ENCODE data around the gene KDM6A.
"Not testable (repeated sequence)": the region's sequence is repeated elsewhere in the genome, so short reads cannot be mapped to it uniquely, and the experiment has no call there.

Gene KDM6A

DNA sequence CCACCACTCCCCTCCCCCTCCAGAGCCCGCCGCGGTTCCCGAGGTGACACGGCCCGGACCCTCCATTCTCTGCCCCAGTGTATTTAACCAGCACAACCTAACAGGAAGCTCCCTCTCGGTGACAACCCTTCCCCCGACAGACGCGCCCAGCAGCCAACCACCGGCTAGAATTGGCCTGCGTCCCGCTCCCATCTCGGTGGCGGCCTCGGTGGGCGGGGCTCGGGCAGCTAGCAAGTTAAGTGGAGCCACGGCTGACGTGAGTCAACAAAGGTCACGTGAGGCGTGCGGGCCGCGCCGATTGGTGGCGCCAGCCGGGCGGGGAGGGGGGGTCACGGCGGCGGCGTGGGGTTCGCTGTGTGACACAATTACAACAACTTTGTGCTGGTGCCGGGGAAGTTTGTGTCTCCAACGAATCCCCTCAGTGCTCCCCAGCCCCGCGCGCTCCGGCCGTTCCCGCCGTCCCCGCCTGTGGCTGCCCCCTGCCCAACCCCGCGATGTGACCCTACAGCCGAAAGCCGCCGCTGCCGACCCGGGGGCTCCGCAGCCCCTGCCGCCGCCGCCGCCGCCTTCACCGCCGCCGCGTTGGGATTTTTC, at the start of gene KDM6A:
Gene KDM6A, plus strand, starts transcription at position 368 of the 594 bp plus-strand sequence. CDS start 364 bp downstream, outside the sequence.
- peak; percentile 86 for DNase-seq (ENCODE audit: low read depth)

DNA sequence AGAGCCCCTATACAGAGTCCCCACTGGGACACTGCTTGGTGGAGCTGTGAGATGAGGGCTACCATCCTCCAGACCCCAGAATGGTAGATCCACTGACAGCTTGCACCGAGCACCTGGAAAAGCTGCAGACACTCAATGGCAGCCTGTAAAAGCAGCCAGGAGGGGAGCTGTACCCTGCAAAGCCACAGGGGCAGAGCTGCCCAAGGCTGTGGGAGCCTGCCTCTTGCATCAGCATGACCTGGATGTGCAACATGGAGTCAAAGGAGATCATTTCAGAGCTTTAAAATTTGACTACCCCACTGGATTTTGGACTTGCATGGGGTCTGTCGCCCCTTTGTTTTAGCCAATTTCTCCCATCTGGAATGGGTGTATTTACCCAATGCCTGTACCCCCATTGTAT, 49.8 kb upstream of the KDM6A start:
- DNase-seq (ENCODE audit: low read depth) = not testable (repeated sequence)

DNA sequence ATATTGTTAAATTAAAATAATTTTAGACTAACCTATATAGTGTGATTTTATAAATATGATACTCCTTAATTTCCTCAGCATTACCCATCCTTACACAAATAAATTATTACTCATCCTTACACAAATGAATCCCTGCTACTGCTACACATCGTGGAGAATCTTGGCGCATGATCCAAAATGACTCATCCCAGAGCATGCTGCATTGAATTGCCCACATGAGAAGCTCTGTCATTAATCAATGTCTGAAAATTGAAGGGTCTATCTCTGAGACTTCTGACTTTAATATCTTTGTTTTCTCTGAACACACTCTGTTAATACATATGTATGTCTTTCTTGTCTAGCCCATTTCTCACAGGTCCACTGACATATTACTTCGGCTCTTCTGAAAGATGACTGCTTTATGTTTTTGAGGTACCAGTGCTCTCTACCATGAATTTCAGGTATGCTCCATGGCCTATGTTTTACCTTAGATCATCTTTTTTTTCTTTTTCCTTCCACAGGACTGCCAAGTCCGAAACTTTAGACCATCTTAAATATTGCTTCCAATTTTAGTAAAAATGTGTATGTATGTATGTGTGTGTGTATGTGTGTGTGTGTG, 44.9 kb upstream of the KDM6A start:
- no peak for DNase-seq (ENCODE audit: low read depth)

DNA sequence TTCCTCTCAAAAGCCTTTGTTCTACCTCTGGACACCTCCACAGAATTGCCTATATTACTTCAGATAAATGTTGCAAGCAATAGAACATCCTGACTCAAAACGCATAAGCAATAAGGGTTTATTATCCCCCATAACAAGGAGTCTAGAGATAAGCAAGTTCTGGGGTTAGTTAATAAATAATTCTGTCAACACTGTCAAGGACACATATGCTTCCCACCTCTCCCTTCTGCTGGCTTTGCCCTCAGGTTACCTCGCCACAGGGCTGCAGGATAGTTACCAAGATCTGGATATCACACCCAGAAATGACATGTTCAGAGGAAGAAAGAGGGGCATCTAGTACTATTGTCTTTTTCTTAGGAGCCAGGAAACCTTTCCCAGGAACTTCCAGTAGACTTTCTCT, 43.2 kb upstream of the KDM6A start:
- no peak for DNase-seq (ENCODE audit: low read depth)

DNA sequence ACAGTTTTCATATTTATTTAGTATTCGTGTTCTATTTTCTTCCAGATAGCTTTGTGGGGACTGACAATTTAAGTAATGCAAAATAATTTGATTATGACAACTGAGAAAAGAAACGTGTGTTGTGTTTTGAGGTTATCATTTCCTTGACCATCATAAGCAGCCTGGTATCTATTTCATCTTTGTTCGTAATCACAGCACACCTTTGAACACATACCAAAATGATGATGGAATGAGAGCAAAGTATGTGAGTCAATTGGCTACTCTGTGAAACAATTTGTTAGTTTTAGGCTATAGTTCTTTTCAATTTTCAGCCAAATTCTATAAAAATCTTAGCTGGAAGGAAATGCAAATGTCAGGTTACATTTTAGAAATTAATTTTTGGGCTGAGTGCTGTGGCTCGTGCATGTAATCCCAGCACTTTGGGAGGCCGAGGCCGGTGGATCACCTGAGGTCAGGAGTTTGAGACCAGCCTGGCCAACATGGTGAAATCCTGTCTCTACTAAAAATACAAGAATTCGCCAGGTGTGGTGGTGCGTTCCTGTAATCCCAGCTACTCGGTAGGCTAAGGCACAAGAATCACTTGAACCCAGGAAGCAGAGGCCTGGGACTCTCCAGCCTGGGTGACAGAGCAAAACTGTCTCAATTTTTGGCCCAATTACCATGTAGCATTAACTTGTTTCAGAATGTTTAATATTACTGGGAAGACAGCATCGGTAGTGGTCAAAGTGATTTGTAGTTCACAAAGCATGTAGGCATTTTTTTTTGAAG, 30.3 kb upstream of the KDM6A start:
- no peak for DNase-seq (ENCODE audit: low read depth)

DNA sequence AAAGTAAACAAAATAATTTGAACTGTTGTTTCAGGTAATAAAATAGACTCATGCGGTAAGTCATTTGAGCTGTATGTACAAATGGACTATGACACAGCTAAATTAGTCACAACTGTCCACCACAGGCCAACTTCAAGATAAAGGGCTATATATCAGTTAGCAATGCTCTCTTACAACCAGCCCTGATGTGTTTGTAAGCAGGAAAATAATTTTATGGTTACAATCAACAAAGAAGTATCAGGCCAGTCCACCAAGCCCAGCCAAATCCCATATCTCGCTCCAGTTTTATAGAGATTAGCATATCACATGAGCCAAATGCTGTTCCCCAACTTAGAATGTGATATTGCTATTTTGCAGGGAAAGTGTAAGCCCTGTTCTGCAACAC, 29.7 kb upstream of the KDM6A start:
- no peak for DNase-seq (ENCODE audit: low read depth)

DNA sequence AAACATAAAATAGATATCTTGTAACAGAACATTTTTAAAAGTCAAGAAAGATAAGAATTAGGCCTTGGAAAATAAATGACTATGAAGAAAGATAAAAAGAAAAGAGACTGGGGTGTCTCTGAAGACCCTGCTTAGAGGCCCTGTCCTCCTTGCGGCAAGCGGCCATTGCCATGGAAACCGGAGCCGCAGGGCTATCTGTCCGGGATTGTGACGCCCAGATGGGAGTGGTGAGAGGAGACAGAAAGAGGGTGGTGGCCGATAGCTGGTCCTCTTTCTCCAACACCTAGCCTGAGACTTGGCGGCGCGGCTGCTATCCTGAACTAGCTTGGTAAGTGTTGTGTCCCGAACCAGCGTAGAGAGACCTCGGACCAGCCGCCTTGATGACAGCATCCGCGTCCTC, 29.2 kb upstream of the KDM6A start, which contains the start of gene DUSP21:
Gene DUSP21, plus strand, starts transcription at position 269 of the 400 bp plus-strand sequence. Its CDS starts 112 bp downstream, at position 381.
- DNase-seq (ENCODE audit: low read depth) = no peak

DNA sequence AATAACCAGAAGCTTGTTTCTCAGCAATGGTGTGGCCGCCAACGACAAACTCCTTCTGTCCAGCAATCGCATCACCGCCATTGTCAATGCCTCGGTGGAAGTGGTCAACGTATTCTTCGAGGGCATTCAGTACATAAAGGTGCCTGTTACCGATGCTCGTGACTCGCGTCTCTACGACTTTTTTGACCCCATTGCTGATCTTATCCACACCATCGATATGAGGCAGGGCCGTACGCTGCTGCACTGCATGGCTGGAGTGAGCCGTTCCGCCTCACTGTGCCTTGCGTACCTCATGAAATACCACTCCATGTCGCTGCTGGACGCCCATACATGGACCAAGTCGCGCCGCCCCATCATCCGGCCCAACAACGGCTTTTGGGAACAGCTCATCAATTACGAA, 28.8 kb upstream of the KDM6A start:
- DNase-seq (ENCODE audit: low read depth) = no peak

DNA sequence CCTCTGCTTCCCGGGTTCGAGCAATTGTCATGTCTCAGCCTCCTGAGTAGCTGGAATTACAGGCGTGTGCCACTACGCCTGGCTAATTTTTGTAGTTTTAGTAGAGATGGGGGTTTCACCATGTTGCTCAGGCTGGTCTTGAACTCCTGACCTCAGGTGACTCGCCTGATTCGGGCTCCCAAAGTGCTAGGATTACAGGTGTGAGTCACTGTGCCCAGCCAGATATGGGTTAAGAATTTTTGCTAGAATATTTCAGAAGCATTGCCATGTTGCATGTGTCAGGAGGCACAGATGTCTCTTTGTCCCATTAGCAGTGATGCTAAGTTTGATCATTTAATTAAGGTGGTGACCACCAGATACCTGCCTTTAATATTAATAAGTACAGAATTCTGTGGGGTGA, 22.1 kb upstream of the KDM6A start:
- DNase-seq (ENCODE audit: low read depth) = not testable (repeated sequence)

DNA sequence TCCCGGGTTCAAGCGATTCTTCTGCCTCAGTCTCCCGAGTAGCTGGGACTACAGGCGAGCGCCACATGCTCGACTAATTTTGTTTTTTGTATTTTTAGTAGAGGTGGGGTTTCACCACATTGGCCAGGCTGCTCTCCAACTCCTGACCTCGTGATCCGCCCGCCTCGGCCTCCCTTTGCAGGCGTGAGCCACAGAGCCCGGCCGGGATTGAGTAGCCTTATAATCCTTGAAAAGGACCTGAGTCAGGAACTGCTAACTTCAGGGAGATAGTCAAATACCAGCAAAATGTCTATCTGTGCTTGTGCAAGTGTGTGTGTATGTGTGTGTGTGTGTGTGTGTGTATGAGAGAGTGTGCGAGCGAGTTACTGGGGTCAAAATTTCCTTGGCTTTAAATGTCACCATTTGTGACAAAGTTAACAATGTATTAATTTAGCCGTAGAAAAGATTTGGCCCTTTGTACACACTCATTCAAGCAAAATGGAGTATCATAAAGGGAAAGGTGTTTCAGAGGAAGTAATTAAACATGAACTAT, 1.8 kb upstream of the KDM6A start:
- no peak for DNase-seq (ENCODE audit: low read depth)

DNA sequence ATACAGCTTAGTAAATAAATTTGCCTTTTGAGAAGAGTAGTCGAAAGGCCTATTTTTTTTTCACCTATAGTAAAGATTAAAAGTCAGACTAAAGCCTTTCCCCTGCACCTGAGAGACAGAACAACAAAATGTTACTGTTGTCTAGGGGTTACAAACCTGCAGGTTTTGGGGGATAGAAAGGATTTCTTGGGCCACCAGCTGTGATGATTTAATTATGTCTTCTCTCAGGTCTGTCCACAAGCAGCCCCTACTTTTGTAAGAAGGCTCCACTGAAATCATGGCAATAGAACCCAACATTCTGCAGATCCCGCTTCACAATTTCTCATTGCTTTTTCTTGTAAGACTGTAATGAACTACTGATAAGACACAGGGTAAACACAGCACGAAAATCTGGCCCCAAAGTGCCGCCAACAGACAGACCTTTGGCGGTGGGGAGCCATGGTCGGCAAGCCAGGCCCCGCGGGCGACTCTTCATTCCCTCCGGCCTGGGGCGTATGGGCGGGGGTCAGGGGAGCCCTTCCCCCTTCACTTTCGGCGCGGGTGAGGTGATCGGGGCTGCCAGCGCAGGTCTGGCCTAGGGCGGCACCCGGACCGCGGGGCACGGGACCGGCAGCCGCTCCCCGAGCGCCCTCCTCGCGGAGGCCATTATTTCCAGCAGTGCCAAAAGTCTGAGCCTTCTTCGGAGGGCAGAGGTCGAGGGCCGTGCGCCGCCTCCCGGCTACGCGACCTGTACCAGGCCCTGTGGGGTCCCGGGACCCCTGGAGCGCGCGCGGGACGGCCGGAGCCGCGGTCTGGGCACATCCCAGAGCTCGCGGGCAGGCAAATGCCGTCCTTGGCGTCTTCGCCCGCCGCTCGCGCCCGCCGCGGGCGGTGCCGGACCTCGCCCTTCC, 812 bp upstream of the KDM6A start:
- DNase-seq (ENCODE audit: low read depth) = no peak

DNA sequence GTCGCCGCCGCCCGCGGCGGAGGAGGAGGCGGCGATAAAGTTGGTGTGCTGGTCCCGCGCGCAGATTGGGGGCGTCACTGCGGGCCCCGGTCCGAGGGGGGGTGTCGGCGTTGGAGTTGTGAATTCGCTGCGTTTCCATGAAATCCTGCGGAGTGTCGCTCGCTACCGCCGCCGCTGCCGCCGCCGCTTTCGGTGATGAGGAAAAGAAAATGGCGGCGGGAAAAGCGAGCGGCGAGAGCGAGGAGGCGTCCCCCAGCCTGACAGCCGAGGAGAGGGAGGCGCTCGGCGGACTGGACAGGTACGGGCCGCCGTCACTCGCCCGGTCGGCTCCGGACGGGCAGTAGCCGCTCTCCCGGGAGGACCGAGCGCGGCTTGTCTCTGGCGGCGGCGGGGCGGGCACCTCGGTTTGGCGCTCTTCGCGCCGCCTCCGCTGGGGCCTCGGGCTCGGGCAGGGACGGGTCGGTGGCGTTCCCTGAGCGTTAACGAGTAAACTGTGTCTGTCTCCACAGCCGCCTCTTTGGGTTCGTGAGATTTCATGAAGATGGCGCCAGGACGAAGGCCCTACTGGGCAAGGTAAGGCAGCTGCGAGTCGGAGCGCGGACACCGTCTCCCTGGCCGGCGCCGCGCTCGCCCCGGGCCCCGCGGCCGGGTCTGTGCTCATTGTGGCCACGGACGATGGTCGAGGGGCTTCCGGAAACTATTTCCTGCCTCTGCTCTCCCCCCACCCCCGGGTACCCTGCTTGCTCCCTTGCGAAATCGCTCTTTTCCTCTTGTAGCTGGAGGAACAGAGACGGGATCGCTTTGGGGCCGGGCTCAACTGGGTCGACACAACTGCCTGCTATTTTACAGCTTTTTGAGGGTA, 658 bp downstream of the KDM6A start:
- no peak for DNase-seq (ENCODE audit: low read depth)

DNA sequence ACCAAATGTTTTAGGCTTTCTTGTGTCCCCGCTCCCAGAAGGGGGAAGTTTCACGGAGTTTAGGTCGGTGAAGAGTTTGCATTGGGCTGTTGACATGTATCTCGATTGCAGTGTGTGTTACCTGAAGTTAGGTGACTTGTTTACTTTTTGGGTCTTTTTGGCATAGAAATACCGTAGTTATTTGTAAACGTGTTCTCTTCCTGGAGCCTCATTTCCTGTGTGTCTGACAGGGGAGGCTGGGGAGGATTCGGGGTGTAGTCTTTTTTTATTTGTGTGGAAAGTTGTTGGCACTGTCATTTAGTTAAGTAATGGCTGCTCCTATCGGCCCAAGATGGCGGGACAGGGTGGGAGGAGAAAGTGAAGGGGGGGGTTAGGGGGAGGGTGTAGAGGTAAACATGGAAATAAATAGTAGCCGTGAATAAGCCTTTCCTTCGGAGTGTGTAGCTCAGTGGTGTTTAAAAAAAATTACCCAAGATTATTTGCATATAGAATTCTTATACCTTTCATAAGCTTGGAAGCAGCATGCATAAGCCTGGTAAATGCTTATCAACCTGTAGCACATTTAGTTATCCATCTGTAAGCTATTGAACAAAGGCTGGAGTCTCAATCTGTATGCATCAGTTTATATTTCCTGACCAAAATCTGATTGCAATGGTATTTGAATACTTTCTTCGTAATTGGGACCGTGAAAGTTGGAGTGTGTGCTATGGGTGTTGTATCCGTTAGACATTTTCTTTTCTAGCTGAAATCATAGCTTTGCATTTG, 1.6 kb downstream of the KDM6A start:
- no peak for DNase-seq (ENCODE audit: low read depth)

DNA sequence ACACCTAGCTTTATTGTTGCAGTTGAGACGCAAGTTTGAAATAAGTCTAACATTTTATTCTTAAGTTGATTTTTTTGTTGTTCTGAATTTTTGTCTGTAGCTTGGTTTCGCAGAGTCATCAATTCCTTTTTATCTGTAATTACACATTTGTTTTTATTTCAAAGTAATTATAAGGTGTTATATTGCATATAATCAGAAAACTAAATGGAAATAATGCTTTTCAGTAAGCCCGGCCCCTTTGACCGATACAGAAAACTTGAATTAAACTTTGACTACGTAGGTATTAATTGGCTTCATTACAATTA, 2.1 kb downstream of the KDM6A start:
- no peak for DNase-seq (ENCODE audit: low read depth)

DNA sequence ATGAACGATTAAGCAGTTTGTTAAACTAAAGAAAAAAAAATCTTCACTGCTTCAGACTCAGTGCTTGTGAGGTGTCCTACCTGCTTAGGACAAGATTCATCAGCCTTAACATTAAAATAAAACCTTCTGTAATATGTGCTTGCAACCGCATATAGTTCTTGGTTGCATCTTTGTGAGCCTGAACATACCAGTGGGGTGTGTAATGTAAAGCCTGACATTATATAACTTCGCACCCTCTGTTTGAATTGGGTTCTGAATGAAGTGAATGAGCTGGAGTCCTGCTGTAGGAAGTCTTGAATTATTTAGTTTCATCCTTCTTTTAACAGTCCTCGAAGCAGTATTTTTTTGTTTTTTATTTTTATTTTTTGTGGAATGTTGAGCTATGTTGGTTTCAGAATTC, 3.1 kb downstream of the KDM6A start:
- DNase-seq (ENCODE audit: low read depth) = no peak

DNA sequence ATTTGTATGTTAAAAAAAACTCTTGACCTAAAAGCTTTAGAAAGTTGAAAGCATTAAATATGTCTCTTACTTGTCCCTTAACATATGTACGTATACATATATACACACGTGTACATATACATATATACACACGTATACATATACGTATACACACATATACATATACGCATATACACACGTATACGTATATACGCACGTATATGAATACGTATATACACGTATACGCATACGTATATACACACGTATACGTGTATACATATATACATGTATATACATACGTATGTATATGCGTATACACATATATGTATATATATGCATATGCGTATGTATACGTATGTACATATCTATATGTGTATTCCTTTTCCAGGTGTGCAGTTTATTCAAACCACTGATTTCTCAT, 3.8 kb downstream of the KDM6A start:
- DNase-seq (ENCODE audit: low read depth) = no peak

DNA sequence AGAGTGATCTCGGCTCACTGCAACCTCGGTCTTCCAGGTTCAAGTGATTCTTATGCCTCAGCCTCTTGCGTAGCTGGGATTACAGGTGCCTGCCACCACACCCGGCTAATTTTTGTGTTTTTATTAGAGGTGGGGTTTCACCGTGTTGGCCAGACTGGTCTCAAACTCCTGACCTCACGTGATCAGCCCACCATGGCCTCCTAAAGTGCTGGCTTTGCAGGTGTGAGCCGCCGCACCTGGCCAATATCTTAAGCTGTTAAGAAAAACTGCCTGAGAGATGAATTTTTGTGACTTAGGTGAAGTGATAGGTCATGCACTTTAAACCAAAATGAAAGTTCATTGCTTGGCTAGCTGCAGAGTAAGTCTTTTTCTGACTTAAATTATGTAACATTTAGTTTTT, 5.8 kb downstream of the KDM6A start:
- no peak for DNase-seq (ENCODE audit: low read depth)

DNA sequence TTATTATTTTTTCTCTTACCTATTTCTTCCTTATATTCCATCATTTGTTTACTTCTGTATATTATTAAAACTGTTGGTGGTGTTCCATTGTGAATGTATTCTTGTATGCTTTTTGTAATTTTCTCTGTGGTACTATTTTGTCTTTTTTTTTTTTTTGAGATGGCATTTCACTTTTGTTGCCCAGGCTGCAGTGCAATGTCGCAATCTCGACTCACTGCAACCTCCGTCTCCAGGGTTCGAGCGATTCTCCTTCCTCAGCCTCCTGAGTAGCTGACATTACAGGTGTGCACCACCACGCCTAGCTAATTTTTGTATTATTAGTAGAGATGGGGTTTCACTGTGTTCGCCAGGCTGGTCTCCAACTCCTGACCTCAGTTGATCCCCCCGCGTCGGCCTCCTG, 8.6 kb downstream of the KDM6A start:
- no peak for DNase-seq (ENCODE audit: low read depth)

DNA sequence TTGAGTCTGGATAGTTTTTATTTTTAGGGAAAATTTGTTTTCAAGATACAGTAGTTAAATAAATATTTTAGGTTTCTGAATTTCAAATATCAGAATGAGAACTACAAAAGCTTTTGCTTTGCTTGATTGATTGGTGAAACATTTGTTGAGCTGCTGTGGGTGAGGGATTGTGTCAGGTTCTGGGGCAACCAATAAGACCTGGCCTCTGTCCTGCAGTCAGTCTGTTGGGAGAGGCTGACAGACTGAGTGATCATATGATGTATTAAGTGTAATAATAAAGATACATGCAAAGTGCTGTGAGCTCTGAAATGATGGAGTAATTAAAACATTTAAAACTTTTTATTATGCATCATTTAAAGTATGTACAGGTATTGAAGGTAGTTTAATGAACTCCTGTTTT, 9.6 kb downstream of the KDM6A start:
- DNase-seq (ENCODE audit: low read depth) = no peak

DNA sequence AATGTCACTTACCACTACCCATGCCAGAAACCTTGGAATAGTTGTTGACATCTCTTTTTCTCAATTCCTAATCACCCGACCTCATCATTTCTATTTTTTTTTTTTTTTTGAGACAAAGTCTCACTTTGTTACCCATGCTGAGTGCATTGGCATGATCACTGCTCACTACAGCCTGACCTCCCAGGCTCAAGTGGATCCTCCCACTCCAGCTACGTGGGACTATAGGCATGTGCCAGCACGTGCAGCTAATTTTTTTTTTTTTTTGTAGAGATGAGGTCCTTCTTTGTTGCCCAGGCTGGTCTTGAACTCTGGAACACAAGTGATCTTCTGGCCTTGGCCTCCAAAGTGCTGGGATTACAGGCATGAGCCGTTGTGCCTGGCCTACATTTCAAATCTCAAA, 12.0 kb downstream of the KDM6A start:
- no peak for DNase-seq (ENCODE audit: low read depth)

DNA sequence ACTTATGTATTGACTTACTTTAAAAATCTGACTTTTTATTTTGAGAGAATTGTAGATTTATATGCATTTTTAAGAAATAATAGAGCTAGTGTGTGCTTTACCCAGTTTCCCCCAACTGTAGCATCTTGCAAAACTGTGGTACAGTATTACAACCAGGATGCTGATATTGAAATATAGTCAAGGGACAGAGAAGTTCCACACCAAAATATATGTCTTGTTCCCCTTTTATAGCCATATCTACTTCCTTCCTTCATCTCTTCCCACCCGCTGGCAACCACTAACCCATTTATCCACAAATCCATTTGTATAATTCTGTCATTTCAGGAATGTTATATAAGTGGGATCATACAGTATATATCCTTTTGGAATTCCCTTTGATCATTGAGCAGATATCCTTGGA, 16.8 kb downstream of the KDM6A start:
- no peak for DNase-seq (ENCODE audit: low read depth)
